Measurements from ENCODE around the gene GRAP2.

GRAP2 gene

DNA sequence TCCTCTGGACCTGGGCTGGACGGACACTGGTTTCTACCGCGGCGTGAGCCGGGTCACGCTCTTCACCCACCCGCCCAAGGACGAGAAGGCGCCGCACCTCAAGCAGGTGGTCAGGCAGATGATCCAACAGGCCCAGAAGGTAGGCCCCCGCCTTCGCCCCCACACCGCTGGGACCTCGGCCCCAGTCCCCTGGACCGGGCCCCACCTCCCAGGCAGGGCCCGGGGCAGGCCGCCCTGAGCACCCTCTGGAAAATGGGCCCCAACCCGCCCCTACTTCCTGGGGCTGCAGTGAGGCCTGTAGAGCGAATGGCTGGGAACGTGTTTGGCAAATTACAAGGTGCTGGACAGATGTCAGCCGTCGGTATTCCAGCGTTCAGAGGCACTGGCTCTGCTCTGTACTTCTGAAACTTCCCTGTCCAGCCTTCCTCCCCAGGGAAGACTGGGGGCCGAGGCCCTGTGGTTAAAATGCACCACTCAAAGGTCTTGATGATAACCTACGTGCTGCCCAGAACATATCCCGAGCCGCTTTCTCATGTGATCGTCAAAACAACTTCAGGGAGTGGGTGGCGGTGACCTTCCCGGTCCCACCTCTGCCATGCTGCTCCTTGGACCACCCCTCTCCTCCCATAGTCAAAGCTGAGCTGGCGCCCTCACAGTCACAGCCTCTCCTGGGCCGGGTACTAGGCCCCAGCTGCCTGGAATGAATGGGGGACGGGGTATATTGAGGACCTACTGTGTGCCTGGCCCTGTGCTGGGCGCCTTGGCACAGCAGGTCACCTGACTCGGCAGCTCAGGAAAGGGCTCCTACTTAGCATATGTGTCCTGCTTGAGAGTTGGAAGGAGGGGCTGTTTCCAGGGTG is 94.7 kb downstream of the GRAP2 start:
- no peak for DNase-seq

DNA sequence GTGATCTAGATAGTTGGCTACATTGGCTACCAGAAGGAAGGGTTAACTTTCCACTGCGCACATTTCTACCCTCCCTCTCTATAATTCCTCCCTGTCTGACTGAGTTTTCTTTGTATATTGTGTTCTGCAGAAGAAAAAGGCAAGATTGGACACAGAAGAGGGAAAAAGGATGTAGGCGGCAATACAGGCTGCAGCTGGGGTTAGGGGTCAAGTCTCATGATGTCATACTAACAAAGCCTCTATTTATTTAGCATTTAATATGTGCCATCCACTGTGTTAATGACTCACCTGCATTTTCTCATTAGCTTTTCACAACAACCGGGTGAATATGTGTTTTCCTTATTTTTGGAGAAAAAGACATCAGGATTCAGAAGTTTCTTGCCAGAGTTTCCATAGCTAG is 95.8 kb downstream of the GRAP2 start:
- no peak for DNase-seq

DNA sequence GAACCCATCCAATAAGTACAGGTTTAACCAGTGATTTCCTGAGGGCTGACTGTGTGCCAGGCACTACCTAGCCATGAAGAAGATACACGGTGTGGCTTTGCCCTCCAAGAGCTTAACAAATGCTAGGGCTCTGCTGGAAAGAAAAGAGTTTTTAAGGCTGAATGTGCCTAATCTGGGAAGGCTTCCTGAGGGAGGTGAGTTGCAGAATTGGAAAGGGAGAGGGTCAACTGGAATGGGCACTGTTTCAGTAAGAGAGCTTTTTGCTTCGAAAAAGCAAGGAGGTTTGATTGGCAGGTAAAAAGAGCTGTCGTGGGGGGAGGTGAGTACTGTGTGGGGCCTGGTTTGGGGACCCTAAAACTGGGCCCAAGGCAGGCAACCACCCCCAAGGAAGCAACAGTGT is 96.5 kb downstream of the GRAP2 start:
- no peak for DNase-seq

DNA sequence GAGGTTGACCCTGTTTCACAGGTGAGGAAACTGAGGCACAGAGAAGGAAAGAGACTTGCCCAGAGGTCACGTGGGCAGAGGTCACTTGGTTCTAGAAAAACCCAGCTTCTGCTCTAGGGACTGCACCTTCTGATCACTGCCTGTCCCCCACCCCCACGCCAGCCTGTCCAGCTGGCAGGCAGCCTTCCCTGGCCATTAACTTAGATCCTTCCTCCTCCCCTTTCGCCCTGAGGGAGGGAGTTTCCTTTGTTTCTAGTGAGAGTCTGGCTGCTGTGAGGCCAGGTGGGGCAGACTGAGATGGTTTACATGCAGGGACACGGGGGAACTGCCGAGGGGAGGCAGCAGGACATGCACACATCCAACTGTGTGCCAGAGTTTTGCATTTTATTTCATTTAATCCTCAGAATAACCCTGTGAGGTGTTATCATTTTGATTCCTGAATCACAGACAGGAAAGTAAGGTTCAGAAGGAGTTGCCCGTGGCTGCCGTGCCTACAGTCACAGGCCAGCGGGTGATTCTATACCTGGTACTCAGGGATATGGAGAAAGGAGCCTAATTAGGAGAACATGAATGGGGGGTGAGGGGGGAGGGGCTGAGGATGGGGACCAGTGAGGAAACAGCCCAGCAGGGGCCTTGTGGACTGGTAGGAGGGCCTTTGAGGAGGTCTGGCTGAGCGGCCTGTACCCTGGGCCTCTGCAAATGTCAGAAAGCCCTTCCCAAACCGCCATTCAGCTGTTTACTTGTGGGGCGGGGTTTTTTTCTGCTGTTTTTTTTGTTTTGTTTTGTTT is 97.2 kb downstream of the GRAP2 start:
- peak; percentile 67 for DNase-seq

DNA sequence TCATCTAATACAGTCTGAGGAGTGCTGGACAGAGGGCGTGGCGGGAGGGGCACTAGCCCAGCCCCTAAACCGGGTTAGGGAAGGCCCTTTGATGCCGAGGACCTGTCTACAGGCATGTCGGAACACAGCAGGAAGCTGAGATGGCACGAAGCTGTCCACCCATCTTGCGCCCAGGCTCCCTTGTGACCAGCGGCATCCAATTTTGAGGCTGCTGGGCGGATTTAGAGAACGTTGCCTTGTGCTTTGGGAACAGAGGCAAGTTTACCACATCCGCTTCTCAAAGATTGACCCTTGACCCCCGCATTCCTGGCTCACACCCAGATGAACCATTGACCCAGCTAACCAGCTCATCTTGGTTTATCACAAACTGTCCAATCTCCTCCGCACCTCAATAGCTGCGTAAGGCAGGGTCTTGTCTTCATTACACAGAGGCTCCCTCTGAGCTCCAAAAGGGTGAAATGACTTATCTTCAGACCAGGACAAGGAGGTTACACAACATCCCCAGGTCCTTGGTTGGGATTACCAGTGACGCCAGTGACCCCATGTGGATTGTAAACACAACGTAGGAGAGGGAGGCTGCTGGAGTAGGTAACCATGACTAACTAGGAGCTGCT is 98.4 kb downstream of the GRAP2 start:
- no peak for DNase-seq

DNA sequence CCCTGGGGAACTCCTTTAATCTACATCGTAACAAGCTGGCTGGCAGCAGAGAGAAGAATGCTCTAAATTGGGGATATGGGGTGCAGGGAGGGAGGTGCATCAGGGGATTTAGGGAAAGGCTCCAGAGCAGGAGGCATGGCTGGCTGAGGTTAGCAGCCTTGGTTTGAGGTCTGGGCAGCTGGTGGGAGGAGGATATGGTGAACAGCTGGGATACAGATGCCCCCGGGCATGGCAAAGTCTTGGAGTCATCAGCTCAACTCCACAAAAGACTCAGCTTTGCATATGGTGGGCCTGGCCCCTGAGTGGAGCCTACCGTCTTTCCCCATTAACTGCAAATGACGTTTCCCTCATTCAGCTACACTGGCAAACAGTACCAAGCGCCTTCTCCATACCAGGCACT is 99.3 kb downstream of the GRAP2 start:
- DNase-seq: no peak

DNA sequence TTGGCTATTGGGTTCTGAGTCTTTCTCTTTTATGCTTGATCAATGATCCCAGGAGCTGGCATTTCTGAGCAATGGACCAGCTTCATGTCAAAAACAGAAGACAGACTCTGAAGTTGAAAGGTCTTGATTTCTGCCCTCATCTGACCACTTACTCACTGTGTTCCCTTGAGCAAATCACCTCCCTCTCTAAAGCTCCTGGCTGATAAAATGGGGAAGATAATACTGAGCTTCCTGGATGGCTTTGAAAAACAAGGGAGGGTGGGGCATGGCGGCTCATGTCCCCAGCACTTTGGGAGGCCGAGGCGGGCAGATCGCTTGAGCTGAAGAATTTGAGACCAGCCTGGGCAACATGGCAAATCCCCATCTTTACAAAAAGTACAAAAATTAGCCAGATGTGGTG is 100.2 kb downstream of the GRAP2 start:
- no peak for DNase-seq

DNA sequence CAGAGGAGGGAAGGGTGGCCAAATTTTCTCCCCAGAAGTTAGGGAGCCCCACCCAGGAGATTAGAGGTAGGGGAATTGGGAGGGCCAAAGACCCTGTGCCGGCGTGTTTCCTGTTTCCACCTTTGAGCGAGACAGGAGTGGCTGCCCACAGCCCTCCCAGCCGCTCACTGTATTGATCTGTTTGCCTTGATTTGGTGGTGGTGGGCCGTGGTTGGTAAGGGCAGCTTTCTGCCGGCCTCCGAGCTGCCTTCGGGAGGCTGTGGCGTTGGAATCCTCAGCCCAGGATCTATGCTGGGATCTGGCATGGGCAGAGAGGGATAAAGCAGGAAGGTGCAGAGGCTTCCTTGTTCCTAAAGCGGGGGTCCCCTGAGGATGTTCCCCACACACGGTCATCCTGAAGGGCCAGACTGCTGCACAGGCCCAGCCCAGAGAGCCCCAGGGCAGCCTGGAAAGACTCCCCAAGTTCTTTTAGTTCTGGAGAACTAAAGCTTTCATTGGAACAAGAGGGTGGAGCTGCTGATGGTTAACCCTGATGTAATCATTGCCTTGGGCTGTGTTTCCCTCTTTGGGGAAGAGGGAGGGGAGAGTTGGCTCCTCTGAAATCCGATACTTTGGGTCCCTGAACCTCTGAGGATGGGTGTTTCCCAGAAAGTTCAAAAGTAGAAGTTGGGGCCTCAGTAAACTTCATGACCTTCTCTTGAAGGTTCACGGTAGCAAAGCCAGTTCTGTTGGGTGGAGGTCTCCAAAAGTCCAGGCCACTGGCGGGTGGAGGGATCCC is 101.1 kb downstream of the GRAP2 start:
- no peak for DNase-seq

DNA sequence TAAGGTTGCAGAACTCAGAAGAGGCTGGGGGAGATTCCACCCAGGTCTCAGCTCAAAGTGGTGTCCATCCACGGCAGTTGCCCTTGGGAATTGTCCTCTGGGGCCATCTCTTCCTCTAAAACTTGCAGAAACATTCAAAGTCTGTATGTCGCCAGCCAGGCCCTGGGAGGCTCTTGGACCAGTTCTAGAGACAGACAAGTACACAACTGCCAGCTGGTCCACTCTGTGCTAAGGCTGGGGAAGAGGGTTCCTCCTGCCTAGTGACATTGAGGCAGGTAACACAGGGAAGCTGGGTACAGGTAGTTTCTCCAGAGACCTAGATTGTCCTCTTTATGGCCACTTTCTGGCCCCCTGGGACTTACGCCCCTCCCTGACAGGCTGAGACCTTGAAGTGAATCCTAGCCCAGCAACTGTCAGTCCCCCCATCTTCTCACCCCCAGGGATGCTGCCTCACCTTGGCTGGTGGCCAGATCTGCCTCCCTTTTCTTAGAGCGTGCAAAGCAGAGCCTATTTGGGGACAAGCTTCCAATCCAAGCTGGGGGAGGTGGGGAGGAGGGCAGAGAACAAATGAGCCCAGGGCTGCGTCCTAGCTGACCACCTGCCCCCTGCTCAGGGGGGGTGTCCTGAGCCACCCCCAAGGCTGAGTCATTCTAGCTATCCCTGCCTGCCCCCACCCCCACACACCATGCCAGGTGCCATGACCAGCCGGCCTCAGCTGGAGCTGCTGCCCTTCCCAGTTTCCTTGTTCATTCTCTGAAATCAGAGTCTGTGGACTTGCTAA is 102.2 kb downstream of the GRAP2 start:
- DNase-seq: no peak

DNA sequence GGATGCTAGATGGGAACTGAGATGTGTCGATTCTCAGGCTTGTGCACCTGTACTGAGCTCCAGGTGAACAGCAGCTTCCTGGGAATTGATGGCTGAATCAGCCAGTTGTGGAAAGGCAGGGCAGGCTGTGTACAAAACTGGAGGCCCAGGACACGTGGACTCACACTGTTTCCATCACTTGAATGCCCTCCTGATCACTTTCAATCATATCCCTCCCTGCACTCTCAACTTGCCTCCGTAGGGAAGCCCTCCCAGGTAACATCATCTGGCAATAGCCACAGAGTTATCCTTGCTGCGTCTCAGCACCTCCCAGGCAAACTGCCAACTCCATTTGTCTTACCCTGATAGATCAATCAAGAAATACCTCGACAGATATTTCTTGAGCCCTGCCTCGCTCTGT is 104.0 kb downstream of the GRAP2 start:
- no peak for DNase-seq

DNA sequence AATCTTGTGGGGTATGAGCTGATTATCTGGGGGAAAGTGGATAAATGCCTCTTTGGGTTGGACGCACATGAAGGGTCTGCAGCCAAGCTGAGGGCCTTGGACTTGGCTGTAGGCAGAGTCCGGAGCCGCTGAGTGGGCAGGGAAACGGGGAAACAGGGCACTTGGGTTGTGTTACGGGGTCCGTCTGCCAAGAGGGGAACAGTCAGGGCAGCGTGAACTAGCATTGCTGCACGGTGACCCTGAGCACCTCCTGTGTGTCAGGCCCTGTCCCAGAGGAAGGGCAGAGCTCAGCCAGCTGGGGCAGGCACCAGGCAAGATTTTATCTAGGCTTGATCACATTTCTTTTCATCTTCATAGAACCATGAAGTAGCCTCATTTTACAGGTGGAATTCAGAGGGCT is 105.8 kb downstream of the GRAP2 start:
- no peak for DNase-seq

DNA sequence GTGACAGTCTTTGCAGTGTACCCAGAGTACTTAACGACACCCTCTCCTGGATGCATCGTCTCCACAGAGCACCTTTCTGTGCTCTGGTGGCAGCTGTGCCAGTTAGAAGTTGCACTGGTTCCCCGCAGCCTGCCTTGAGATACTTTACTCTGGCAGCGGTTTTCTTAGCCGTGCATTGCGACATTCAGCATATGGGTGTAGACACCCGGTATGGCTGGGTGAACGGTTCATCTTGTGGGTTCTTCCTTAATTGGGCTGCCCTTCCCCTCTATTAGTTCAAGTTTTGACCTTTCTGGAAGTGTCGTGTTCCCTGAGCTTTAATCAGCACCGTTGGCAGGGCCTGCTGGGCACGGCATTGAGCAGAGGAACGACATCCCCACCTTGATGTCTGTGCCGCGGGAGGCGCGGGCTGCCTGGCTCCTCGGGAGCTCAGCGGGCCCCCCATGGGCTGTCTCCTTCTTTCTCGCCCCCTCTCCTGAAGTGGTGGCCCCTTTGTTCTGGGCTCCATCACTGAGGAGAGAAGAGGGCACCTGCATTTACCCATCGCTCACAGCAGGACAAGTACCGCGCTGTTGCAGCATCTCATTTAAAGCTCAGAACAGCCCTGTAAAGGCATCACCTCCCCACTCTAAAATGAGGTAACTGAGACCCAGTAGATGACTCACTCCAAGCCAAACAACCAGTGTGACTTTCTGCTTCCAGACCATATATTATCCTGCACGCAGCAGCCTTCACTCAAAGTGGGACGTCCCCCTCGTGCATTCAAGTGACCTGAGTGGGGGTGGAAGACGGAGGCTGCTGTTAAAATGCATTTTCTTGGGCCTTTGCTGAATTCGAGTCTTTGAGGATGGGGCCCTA is 107.2 kb downstream of the GRAP2 start:
- DNase-seq: no peak

DNA sequence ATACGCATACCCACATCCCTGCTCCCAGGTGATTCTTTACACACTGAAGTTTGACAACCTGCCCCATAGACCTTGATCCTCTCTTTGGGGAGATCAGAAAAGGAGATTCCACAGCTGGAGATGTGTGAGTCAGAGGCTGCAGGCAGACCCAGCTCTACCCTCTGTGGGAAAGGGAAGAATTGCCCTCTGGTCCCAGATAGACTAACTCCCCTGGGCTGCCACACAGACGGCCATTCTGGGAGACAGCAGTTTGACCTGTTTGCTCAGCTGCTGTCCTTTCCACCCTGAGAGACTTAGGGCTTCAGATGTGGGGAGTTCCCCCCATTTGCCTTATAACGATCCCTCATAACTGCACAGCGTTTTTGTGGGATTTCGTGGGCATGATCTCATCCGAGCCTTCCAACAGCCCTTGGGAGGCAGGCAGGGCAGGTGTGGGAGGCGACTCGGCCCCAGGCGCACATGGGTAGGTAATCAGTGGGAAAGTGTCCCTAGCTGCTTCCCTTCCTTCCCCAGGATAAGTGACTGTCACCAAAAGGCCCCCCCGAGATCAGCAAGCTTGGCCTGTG is 107.9 kb downstream of the GRAP2 start:
- DNase-seq: no peak

DNA sequence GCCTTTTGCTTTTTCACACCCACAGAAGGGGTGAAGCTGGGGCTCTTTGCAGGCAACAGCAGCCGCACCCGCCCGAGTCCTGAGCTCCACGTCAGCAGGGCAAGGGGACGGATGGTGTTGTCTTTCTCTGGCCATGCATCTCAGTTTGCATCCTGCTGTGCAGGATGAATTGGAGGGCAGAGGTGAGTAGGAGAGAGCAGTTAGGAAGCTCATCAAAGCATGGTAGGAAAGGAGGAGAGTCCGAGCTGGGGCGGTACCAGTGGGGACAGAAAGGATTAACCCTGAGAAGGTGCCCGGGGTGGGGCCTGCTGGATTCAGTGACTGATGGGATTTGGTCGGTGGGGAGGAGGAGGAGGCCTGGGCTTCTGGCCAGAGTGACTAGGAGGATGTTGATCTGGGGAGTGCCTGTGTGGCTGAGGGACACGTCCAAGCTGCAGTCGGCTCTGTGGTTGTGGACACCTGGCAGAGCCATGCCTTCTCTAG is 108.4 kb downstream of the GRAP2 start:
- no peak for DNase-seq

DNA sequence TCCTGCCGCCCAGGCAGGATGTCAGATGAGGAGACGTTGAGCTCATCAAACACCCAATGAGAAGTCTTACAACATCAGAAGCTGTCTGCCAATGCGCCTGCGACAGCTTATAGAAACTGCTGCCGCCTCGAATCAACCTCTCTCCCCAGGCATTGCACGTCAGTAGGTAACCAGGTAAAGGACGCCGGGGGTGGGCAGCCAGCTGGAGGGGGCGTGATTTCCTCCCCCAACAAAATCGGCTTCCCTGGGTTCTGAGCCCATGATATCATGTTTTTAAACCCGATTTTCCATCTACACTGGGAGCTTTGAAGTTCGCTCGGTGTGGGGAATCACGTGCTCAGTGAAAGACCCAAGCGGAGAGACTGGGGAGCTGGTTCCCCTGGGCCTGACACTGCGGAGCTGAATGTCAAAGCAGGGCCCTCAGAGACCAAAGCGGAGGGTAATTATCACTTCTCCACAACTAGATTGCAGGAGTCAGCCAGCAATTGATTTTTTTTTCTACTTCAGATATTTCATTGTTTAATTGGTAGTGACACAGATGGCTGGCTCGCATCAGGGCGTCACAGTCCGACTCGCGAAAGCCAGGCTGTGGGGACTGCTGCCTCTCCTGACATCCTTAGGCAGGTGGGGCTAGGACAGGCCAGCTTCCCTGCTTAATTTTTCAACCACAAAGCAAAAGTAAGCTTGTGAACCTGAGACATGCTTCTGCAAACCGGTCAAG is 109.2 kb downstream of the GRAP2 start:
- DNase-seq: no peak

DNA sequence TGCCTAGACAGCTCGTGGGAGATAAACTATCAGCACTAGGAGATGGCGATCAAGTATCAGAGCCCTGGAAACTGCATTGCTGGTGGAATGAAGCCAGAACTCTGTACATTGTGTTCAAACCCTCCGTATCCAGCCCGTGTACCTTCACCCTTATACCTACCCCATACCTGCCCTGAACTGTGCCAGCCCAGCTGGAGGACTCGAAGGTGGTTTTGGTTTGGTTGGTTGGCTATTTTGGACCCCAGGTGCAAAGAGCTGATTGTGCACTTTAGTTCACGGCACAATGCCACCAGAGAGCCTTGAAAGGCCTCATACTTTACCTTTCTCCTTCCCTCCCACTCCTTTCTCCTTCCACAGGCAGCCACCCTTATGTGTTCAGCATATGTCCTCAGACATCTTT is 109.9 kb downstream of the GRAP2 start:
- DNase-seq: no peak

DNA sequence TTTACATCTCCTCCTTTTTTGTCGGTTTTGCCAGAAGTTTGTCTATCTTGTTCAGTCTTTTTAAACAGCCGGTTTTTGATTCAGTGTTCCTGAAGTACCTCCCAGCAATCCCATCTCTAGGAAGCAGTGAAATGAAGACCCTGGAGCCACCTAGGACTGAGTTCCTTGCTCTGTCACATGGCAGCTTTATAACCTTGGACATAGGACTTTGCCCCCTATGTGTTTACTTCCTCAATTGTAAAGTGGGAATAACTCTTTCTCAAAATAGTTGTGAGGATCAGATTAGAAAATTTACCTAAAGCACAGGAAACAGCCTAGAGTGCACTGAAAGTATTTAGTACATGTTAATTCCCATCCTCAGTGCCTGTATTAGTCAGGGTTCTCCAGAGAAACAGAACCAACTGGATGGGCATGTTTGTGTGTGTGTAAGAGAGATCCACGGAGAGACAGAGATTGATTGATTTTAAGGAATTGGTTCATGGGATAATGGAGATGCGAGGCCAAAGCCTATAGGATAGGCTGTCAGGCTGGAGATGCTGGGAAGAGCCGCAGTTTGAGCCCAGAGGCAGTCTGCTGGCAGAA is 113.9 kb downstream of the GRAP2 start:
- no peak for DNase-seq

DNA sequence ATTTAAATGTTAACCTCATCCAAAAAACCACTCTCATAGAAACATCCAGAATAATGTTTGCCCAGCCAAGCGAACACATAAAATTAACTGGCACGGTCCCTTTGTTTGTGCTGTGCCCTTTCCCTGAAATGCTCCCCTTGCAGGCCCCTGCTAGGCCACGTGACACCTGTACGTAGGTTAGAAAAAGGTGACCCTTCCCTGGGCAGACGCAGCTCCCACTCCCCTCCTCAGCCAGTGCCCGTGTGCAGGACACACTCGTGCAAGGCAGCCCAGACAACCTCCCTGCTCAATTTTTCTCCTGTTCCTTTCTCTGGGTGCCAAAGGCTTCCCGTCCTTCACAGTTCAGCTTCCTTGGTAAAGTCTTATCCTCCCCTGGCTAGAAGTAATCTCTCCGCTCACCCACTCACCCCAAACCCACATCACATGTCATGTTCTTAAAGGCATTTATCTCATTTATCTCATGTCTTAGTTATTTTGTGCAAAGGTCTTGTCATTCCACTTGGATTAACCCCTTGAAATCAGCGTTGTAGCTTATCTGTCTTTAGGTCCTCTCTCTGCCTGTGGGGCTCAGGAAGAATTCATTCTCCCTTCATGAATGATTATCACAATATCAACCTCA is 114.6 kb downstream of the GRAP2 start:
- DNase-seq: no peak

DNA sequence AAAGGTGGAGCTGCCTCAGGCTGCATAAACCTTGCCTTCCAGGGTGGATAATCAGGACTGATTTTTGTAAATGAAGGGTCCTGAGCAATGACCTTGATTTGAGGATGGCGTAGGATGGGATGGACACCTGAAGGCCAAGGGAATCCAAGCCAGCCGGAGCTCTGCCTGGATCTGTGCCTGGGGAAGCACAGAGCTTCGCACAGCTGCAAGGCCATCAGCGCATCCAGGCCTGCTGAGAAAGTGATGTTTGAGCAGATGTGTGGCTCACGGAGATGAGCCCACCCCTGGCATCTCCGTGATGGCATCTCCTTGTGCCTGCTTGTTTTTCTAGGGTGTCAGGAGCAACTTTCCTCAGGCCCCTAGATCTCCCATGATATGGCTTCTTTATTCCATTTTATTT is 117.2 kb downstream of the GRAP2 start:
- no peak for DNase-seq
